Activated CD4-positive, alpha-beta T cell treated with anti-CD3 and anti-CD28 coated beads, Interleukin-2, amount 50 U/mL, for 48 hours (primary cell): ENCODE results near the gene SLC26A5.
"Not testable (repeated sequence)": the region's sequence is repeated elsewhere in the genome, so short reads cannot be mapped to it uniquely, and the experiment has no call there.

Source experiments
- DNase-seq, 2 experiments: peaks; one replicate each; pipeline ENCODE4 v3.0.0-alpha.2; 2020

SLC26A5 gene

GRCh38 chr7:103446049-103446520 lies at the start of gene SLC26A5:
TSS of gene SLC26A5 (minus strand) at chr7:103446207. CDS start at chr7:103421514, 24,693 bp downstream.
- DNase-seq = peak; percentile 16 to 23

GRCh38 chr7:103487419-103487818 lies 41.4 kb upstream of the SLC26A5 start:
- no peak for DNase-seq

GRCh38 chr7:103486873-103487272 lies 40.9 kb upstream of the SLC26A5 start:
- DNase-seq = not testable (repeated sequence)

GRCh38 chr7:103480771-103481170 lies 34.8 kb upstream of the SLC26A5 start:
- DNase-seq = no peak

- no peak for DNase-seq
Measured at GRCh38 chr7:103474956-103475355, 28.9 kb upstream of the SLC26A5 start.

GRCh38 chr7:103469095-103469948 lies 23.3 kb upstream of the SLC26A5 start:
- DNase-seq = no peak

- no peak for DNase-seq
Measured at GRCh38 chr7:103466814-103467213, 20.8 kb upstream of the SLC26A5 start.

GRCh38 chr7:103462358-103462757 lies 16.4 kb upstream of the SLC26A5 start:
- no peak for DNase-seq

GRCh38 chr7:103447073-103447960 lies 1.3 kb upstream of the SLC26A5 start:
- peak; percentile 46 to 55 for DNase-seq

- DNase-seq = peak; percentile 5 to 6
Measured at GRCh38 chr7:103445228-103446048, 569 bp downstream of the SLC26A5 start.

- DNase-seq = no peak
Measured at GRCh38 chr7:103439661-103440060, 6.3 kb downstream of the SLC26A5 start.

- DNase-seq = no peak
Measured at GRCh38 chr7:103437623-103438022, 8.4 kb downstream of the SLC26A5 start.

- no peak for DNase-seq
Measured at GRCh38 chr7:103432712-103433111, 13.3 kb downstream of the SLC26A5 start.

- DNase-seq = no peak
Measured at GRCh38 chr7:103425177-103425576, 20.8 kb downstream of the SLC26A5 start.

- no peak for DNase-seq
Measured at GRCh38 chr7:103423467-103424179, 22.4 kb downstream of the SLC26A5 start.

- no peak for DNase-seq
Measured at GRCh38 chr7:103420857-103421384, 25.1 kb downstream of the SLC26A5 start.

- DNase-seq = no peak
Measured at GRCh38 chr7:103418241-103418640, 27.8 kb downstream of the SLC26A5 start.

- no peak for DNase-seq
Measured at GRCh38 chr7:103413407-103413806, 32.6 kb downstream of the SLC26A5 start.

GRCh38 chr7:103412151-103412550 lies 33.9 kb downstream of the SLC26A5 start:
- no peak for DNase-seq

GRCh38 chr7:103405789-103406613 lies 40.0 kb downstream of the SLC26A5 start:
- DNase-seq = not testable (repeated sequence)

- not testable (repeated sequence) for DNase-seq
Measured at GRCh38 chr7:103399687-103400086, 46.3 kb downstream of the SLC26A5 start.
